Neural cell (in vitro differentiated cells): ENCODE results near the gene DENND5B.

Experiments used
- EP300 ChIP-seq: fragments of 450-650 bp; conservative IDR thresholded peaks from 2 replicates; pipeline ENCODE4 v1.6.1; 2014; ENCODE audit warnings: antibody characterized with exemption, mild to moderate bottlenecking, moderate library complexity; ENCODE audit not compliant: poor library complexity, severe bottlenecking
- EZH2 ChIP-seq: fragments of 200-600, 300-800 bp; shearing (Covaris generic), sonication (generic); IDR thresholded peaks from 2 replicates; pipeline ENCODE4 v1.6.1; 2014; ENCODE audit warnings: antibody characterized with exemption, low read length, borderline replicate concordance, mild to moderate bottlenecking; ENCODE audit not compliant: insufficient read depth, poor library complexity, severe bottlenecking
- POLR2AphosphoS5 ChIP-seq: IDR thresholded peaks from 2 replicates; pipeline ENCODE4 v1.6.1; 2012
- TF ChIP-seq, protein P1 (sequence below): fragments of 450-650 bp; IDR thresholded peaks from 2 replicates; pipeline ENCODE4 v1.5.1; 2014; ENCODE audit warnings: antibody characterized with exemption, mild to moderate bottlenecking, moderate library complexity; ENCODE audit not compliant: poor library complexity, severe bottlenecking

DNA sequence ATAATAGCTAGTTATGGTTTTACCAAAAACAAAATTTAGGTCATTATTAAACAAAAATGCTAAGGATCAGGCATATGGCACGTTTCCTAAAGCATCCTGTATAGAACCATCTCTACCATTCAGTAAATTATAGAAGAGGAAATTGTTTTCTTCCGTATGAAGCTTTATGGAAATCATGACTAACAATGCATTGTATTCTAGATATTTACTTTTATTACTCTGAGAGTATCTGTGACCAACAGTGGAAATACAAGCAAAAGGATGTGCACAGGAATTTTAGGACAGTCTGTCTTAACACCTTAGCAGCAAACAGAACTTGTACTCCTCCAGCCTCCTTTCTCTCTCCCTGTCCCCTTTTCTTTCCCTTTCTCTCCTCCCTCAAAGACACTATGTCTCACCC, 7.1 kb downstream of the DENND5B start:
- TF ChIP-seq, protein P1, sequence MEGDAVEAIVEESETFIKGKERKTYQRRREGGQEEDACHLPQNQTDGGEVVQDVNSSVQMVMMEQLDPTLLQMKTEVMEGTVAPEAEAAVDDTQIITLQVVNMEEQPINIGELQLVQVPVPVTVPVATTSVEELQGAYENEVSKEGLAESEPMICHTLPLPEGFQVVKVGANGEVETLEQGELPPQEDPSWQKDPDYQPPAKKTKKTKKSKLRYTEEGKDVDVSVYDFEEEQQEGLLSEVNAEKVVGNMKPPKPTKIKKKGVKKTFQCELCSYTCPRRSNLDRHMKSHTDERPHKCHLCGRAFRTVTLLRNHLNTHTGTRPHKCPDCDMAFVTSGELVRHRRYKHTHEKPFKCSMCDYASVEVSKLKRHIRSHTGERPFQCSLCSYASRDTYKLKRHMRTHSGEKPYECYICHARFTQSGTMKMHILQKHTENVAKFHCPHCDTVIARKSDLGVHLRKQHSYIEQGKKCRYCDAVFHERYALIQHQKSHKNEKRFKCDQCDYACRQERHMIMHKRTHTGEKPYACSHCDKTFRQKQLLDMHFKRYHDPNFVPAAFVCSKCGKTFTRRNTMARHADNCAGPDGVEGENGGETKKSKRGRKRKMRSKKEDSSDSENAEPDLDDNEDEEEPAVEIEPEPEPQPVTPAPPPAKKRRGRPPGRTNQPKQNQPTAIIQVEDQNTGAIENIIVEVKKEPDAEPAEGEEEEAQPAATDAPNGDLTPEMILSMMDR = no peak
- TF ChIP-seq EP300 (no peak), EZH2 (no peak), POLR2AphosphoS5 (no peak)
